BLaER1 treated with 17β-estradiol and CSF1 and Interleukin-3, amounts not matched to agents 10 nM and 100 nM (cell line): ENCODE measurements around the gene PDE1A.

Experiments used
- H3K27ac ChIP-seq, 11 experiments: shearing (Covaris generic); formaldehyde crosslinking; 2 replicates each; pipeline ENCODE4 v1.8.1; 2022
- H3K27me3 ChIP-seq, 11 experiments: shearing (Covaris generic); formaldehyde crosslinking; 2 replicates each; pipeline ENCODE4 v1.8.1; 2022
- H3K36me3 ChIP-seq, 11 experiments: shearing (Covaris generic); formaldehyde crosslinking; 2 replicates each; pipeline ENCODE4 v1.8.1; 2022
- H3K4me1 ChIP-seq, 10 experiments: shearing (Covaris generic); formaldehyde crosslinking; 2 replicates each; pipeline ENCODE4 v1.8.1; 2022
- H3K4me2 ChIP-seq, 11 experiments: shearing (Covaris generic); formaldehyde crosslinking; 2 replicates each; pipeline ENCODE4 v1.8.1; 2022
- H3K4me3 ChIP-seq, 10 experiments: shearing (Covaris generic); formaldehyde crosslinking; 2 replicates each; pipeline ENCODE4 v1.8.1; 2022
- H3K9ac ChIP-seq, 11 experiments: shearing (Covaris generic); formaldehyde crosslinking; 2 replicates each; pipeline ENCODE4 v1.8.1; 2022
- H3K9me3 ChIP-seq, 11 experiments: shearing (Covaris generic); formaldehyde crosslinking; replicated peaks in 1 of 11; 2 replicates each; pipeline ENCODE4 v1.8.1; 2022
- H4K20me1 ChIP-seq, 11 experiments: shearing (Covaris generic); formaldehyde crosslinking; 2 replicates each; pipeline ENCODE4 v1.8.1; 2022
- Cebpa-rat ChIP-seq, 11 experiments: shearing (Covaris generic); IDR thresholded peaks; 2 replicates each; pipeline ENCODE4 v1.8.1; 2022

Gene PDE1A

GRCh38 chr2:182349268-182349667, 77.6 kb downstream of the PDE1A start:
- H3K4me3 ChIP-seq: no peak overlapping the region
- no peaks in the 10 kb centered on the region for H3K9me3 ChIP-seq
- H3K9ac ChIP-seq: no peak overlapping the region
- no peaks in the 10 kb centered on the region for H4K20me1 ChIP-seq
- no peak overlapping the region for H3K27ac ChIP-seq
- no peaks in the 10 kb centered on the region for H3K27me3 ChIP-seq
- no peak overlapping the region for H3K4me2 ChIP-seq
- TF ChIP-seq Cebpa-rat (IDR thresholded peaks at IDR 0.05): no peak
- no peaks in the 10 kb centered on the region for H3K4me1 ChIP-seq
- H3K36me3 ChIP-seq: no peaks in the 10 kb centered on the region

- Histone ChIP-seq H3K9me3 (no peaks in the 10 kb centered on the region), H3K27me3 (no peaks in the 10 kb centered on the region), H3K27ac (no peak overlapping the region), H4K20me1 (no peaks in the 10 kb centered on the region), H3K4me2 (no peak overlapping the region), H3K4me1 (no peaks in the 10 kb centered on the region), H3K36me3 (no peaks in the 10 kb centered on the region), H3K9ac (no peak overlapping the region), H3K4me3 (no peak overlapping the region)
- TF ChIP-seq Cebpa-rat (IDR thresholded peaks at IDR 0.05): no peak
These were observed 81.5 kb downstream of the PDE1A start for GRCh38 chr2:182345384-182345783.

GRCh38 chr2:182330451-182331305, 96.2 kb downstream of the PDE1A start:
- H3K4me2 ChIP-seq: no peak overlapping the region
- H3K4me1 ChIP-seq: no peaks in the 10 kb centered on the region
- no peak overlapping the region for H3K4me3 ChIP-seq
- H4K20me1 ChIP-seq: no peaks in the 10 kb centered on the region
- no peaks in the 10 kb centered on the region for H3K27me3 ChIP-seq
- H3K36me3 ChIP-seq: no peaks in the 10 kb centered on the region
- no peak overlapping the region for H3K27ac ChIP-seq
- H3K9ac ChIP-seq: no peak overlapping the region
- no peak for TF ChIP-seq Cebpa-rat (IDR thresholded peaks at IDR 0.05)
- H3K9me3 ChIP-seq: peaks cover 0 to 5% (median 0%) of the 10 kb centered on the region in 11 experiments; a peak in 1 of 22 replicates

- H3K9me3 ChIP-seq: peaks cover 0 to 5% (median 0%) of the 10 kb centered on the region in 11 experiments; a peak in 1 of 22 replicates
- TF ChIP-seq Cebpa-rat (IDR thresholded peaks at IDR 0.05): no peak
- H3K4me2 ChIP-seq: no peak overlapping the region
- H3K27me3 ChIP-seq: no peaks in the 10 kb centered on the region
- no peaks in the 10 kb centered on the region for H3K36me3 ChIP-seq
- H3K27ac ChIP-seq: no peak overlapping the region
- no peak overlapping the region for H3K4me3 ChIP-seq
- no peak overlapping the region for H3K9ac ChIP-seq
- no peaks in the 10 kb centered on the region for H3K4me1 ChIP-seq
- no peaks in the 10 kb centered on the region for H4K20me1 ChIP-seq
These were observed 102.2 kb downstream of the PDE1A start for GRCh38 chr2:182324665-182325064.

- Histone ChIP-seq H3K4me2 (no peak overlapping the region), H4K20me1 (no peaks in the 10 kb centered on the region), H3K9me3 (peaks cover 0 to 5% (median 0%) of the 10 kb centered on the region in 11 experiments; a peak in 1 of 22 replicates), H3K4me1 (no peaks in the 10 kb centered on the region), H3K4me3 (no peak overlapping the region), H3K9ac (no peak overlapping the region), H3K36me3 (no peaks in the 10 kb centered on the region), H3K27me3 (no peaks in the 10 kb centered on the region), H3K27ac (no peak overlapping the region)
- no peak for TF ChIP-seq Cebpa-rat (IDR thresholded peaks at IDR 0.05)
These were observed 105.7 kb downstream of the PDE1A start for GRCh38 chr2:182321096-182321495.

- Histone ChIP-seq H3K4me1 (no peaks in the 10 kb centered on the region), H3K9me3 (peaks cover 0 to 5% (median 0%) of the 10 kb centered on the region in 11 experiments; a peak in 1 of 22 replicates), H3K9ac (no peak overlapping the region), H3K4me2 (no peak overlapping the region), H3K27me3 (no peaks in the 10 kb centered on the region), H3K36me3 (no peaks in the 10 kb centered on the region), H4K20me1 (no peaks in the 10 kb centered on the region), H3K4me3 (no peak overlapping the region), H3K27ac (no peak overlapping the region)
- no peak for TF ChIP-seq Cebpa-rat (IDR thresholded peaks at IDR 0.05)
These were observed 107.0 kb downstream of the PDE1A start for GRCh38 chr2:182319556-182320505.

GRCh38 chr2:182318466-182319220, 108.2 kb downstream of the PDE1A start:
- no peak overlapping the region for H3K27ac ChIP-seq
- H3K4me3 ChIP-seq: no peak overlapping the region
- H3K9ac ChIP-seq: no peak overlapping the region
- H3K4me1 ChIP-seq: no peaks in the 10 kb centered on the region
- no peaks in the 10 kb centered on the region for H3K27me3 ChIP-seq
- no peaks in the 10 kb centered on the region for H4K20me1 ChIP-seq
- H3K36me3 ChIP-seq: no peaks in the 10 kb centered on the region
- H3K4me2 ChIP-seq: no peak overlapping the region
- no peak for TF ChIP-seq Cebpa-rat (IDR thresholded peaks at IDR 0.05)
- peaks cover 0 to 5% (median 0%) of the 10 kb centered on the region in 11 experiments; a peak in 1 of 22 replicates for H3K9me3 ChIP-seq

- Histone ChIP-seq H3K36me3 (no peaks in the 10 kb centered on the region), H3K4me3 (no peak overlapping the region), H3K4me1 (no peaks in the 10 kb centered on the region), H4K20me1 (no peaks in the 10 kb centered on the region), H3K27me3 (no peaks in the 10 kb centered on the region), H3K9ac (no peak overlapping the region), H3K27ac (no peak overlapping the region), H3K9me3 (0 out of 22 replicates have a peak, but pooled peaks cover 0 to under 1% (median 0%) of the 10 kb centered on the region in 11 experiments), H3K4me2 (no peak overlapping the region)
- TF ChIP-seq Cebpa-rat (IDR thresholded peaks at IDR 0.05): no peak
These were observed 109.9 kb downstream of the PDE1A start for GRCh38 chr2:182316950-182317349.

GRCh38 chr2:182302972-182303371, 123.9 kb downstream of the PDE1A start:
- Histone ChIP-seq H3K27me3 (no peaks in the 10 kb centered on the region), H3K9ac (no peak overlapping the region), H3K27ac (no peak overlapping the region), H3K4me1 (no peaks in the 10 kb centered on the region), H3K4me3 (no peak overlapping the region), H3K4me2 (no peak overlapping the region), H3K9me3 (no peaks in the 10 kb centered on the region), H3K36me3 (no peaks in the 10 kb centered on the region), H4K20me1 (no peaks in the 10 kb centered on the region)
- no peak for TF ChIP-seq Cebpa-rat (IDR thresholded peaks at IDR 0.05)
